A549 (cell line): ENCODE results near the gene EIF4B. TPM values are rescaled to one million over a fixed set of nuclear protein-coding genes. Genes with fewer than 3 reads are reported as not detected.
"Not testable (repeated sequence)": the region's sequence is repeated elsewhere in the genome, so short reads cannot be mapped to it uniquely, and the experiment has no call there.

Experiments used
- ATAC-seq, 2 experiments: fragments of 200-7000 bp in 1 of 2; fragments of >200 bp in 1 of 2; cut with Nextera tagmentation in 1 of 2; cut with Tn5 transposase in 1 of 2; 3 replicates each; pipeline versions ENCODE4 v1.8.0 to v1.9.1; 2018 to 2020; ENCODE audit warnings: mild to moderate bottlenecking in 1 of 2, moderate library complexity in 1 of 2
- CTCF ChIA-PET: fragments of 300-600 bp; sonication (Branson Sonifier 250); formaldehyde crosslinking; extraction: SDS; loops from one replicate; lab custom pipeline; 2021; ENCODE audit warnings: antibody characterized with exemption, inconsistent platforms; lab: Yijun Ruan, JAX
- POLR2A ChIA-PET: fragments of 350-600 bp; formaldehyde crosslinking; extraction: SDS; loops from one replicate; lab custom pipeline; 2021; ENCODE audit warnings: antibody characterized with exemption, inconsistent platforms; lab: Yijun Ruan, JAX
- DNase-seq, 2 experiments: peaks; one replicate each; pipeline versions ENCODE4 v3.0.0 to v3.0.0-alpha.2; 2011 to 2016; ENCODE audit warnings: low read depth in 1 of 2, low spot score in 1 of 2
- FAIRE-seq: peaks from 2 replicates; lab custom pipeline; 2011; peaks lifted over from hg19 to GRCh38; lab: Jason Lieb, UNC
- H3K27ac ChIP-seq, 2 experiments: fragments of >200 bp; sonication (Bioruptor Twin); formaldehyde crosslinking; 3 replicates each; pipeline ENCODE4 v1.5.1; 2016 to 2017
- H3K4me1 ChIP-seq: fragments of >200 bp; sonication (Bioruptor Twin); formaldehyde crosslinking; 3 replicates; pipeline ENCODE4 v1.6.1; 2016
- H3K4me2 ChIP-seq: fragments of >200 bp; sonication (Bioruptor Twin); formaldehyde crosslinking; 3 replicates; pipeline ENCODE4 v1.6.1; 2016
- H3K4me3 ChIP-seq: fragments of >200 bp; sonication (Bioruptor Twin); formaldehyde crosslinking; 3 replicates; pipeline ENCODE4 v1.5.1; 2016
- H3K9me3 ChIP-seq: fragments of >200 bp; sonication (Bioruptor Twin); formaldehyde crosslinking; 3 replicates; pipeline ENCODE4 v1.6.1; 2016
- ATOH8 ChIP-seq: fragments of 250-450 bp; sonication (Bioruptor Pico); IDR thresholded peaks from 2 replicates; pipeline ENCODE4 v1.5.0; 2020; ENCODE audit warnings: low read depth, mild to moderate bottlenecking, moderate library complexity
- BCL3 ChIP-seq: fragments of >200 bp; sonication (Bioruptor Twin); formaldehyde crosslinking; IDR thresholded peaks from 3 replicates; pipeline ENCODE4 v1.6.1; 2016
- BHLHE40 ChIP-seq: IDR thresholded peaks from 2 replicates; pipeline ENCODE4 v1.6.1; 2012; ENCODE audit warnings: low read depth, low read length, inconsistent platforms
- CEBPB ChIP-seq, 2 experiments: fragments of >200 bp in 1 of 2; sonication (Bioruptor Twin) in 1 of 2; formaldehyde crosslinking in 1 of 2; IDR thresholded peaks; 2 replicates each; pipeline ENCODE4 v1.6.1; 2012 to 2016
- CHD2 ChIP-seq: fragments of 150-350 bp; IDR thresholded peaks from 2 replicates; pipeline ENCODE4 v1.6.1; 2014; ENCODE audit warnings: low read length; ENCODE audit not compliant: partially characterized antibody
- CHD4 ChIP-seq: fragments of 200-600 bp; sonication (generic); IDR thresholded peaks from 2 replicates; pipeline ENCODE4 v1.6.1; 2016; ENCODE audit warnings: antibody characterized with exemption, mild to moderate bottlenecking, borderline replicate concordance
- ESRRA ChIP-seq: fragments of 150-350 bp; IDR thresholded peaks from 2 replicates; pipeline ENCODE4 v1.6.1; 2014; ENCODE audit warnings: mild to moderate bottlenecking, low read length, borderline replicate concordance
- FOSB ChIP-seq: fragments of 250-450 bp; sonication (Bioruptor Pico); IDR thresholded peaks from 2 replicates; pipeline ENCODE4 v1.5.0; 2020; ENCODE audit warnings: mild to moderate bottlenecking, moderate library complexity
- FOSL2 ChIP-seq, 2 experiments: fragments of 450-650 bp in 1 of 2; fragments of >200 bp in 1 of 2; sonication (Bioruptor Twin) in 1 of 2; formaldehyde crosslinking; IDR thresholded peaks; 2 replicates each; pipeline versions ENCODE4 v1.5.0 to v1.6.1; 2016 to 2020; ENCODE audit warnings: mild to moderate bottlenecking in 1 of 2, moderate library complexity in 1 of 2
- FOXS1 ChIP-seq: fragments of 250-450 bp; sonication (Bioruptor Pico); IDR thresholded peaks from 2 replicates; pipeline ENCODE4 v1.5.0; 2020; ENCODE audit warnings: mild to moderate bottlenecking, moderate library complexity
- HMGXB4 ChIP-seq: fragments of 250-450 bp; sonication (Bioruptor Pico); IDR thresholded peaks from 2 replicates; pipeline ENCODE4 v1.5.0; 2021; ENCODE audit warnings: mild to moderate bottlenecking, moderate library complexity, borderline replicate concordance
- HOXB13 ChIP-seq: fragments of 250-450 bp; sonication (Bioruptor Pico); IDR thresholded peaks from 2 replicates; pipeline ENCODE4 v1.5.0; 2020; ENCODE audit warnings: low read depth, mild to moderate bottlenecking, moderate library complexity
- MAFK ChIP-seq: fragments of 450-650 bp; IDR thresholded peaks from 2 replicates; pipeline ENCODE4 v1.6.1; 2014; ENCODE audit not compliant: partially characterized antibody
- MAX ChIP-seq: IDR thresholded peaks from 2 replicates; pipeline ENCODE4 v1.6.1; 2012
- MAZ ChIP-seq: fragments of 150-350 bp; IDR thresholded peaks from 2 replicates; pipeline ENCODE4 v1.6.1; 2014; ENCODE audit warnings: antibody characterized with exemption, low read depth, low read length, borderline replicate concordance
- MYC ChIP-seq: IDR thresholded peaks from 2 replicates; pipeline ENCODE4 v1.6.1; 2012; ENCODE audit warnings: mild to moderate bottlenecking, inconsistent platforms, low read length, improper control_type of control experiment, borderline replicate concordance
- NFE2L2 ChIP-seq: fragments of 150-350 bp; conservative IDR thresholded peaks from 2 replicates; pipeline ENCODE4 v1.6.1; 2014; ENCODE audit warnings: low read length
- NPAS2 ChIP-seq: fragments of 250-450 bp; sonication (Bioruptor Pico); IDR thresholded peaks from 2 replicates; pipeline ENCODE4 v1.8.0; 2022; ENCODE audit warnings: mild to moderate bottlenecking, moderate library complexity, borderline replicate concordance
- NR3C1 ChIP-seq: fragments of >200 bp; sonication (Bioruptor Twin); formaldehyde crosslinking; IDR thresholded peaks from 3 replicates; pipeline ENCODE4 v1.6.1; 2017
- PHF8 ChIP-seq: fragments of 200-600 bp; sonication (generic); IDR thresholded peaks from 2 replicates; pipeline ENCODE4 v1.6.1; 2016; ENCODE audit warnings: low read depth, mild to moderate bottlenecking, antibody characterized with exemption, moderate library complexity, borderline replicate concordance
- POLR2AphosphoS2 ChIP-seq: conservative IDR thresholded peaks from 2 replicates; pipeline ENCODE4 v1.6.1; 2012; ENCODE audit warnings: low read length, improper control_type of control experiment, inconsistent platforms
- RAD21 ChIP-seq, 2 experiments: fragments of >200 bp in 1 of 2; sonication (Bioruptor Twin) in 1 of 2; formaldehyde crosslinking in 1 of 2; IDR thresholded peaks in 1 of 2; conservative IDR thresholded peaks in 1 of 2; 2 replicates in 1 of 2; 3 replicates in 1 of 2; pipeline ENCODE4 v1.6.1; 2012 to 2018; ENCODE audit warnings: inconsistent platforms in 1 of 2
- REST ChIP-seq: fragments of 200-600 bp; sonication (generic); IDR thresholded peaks from 2 replicates; pipeline ENCODE4 v1.6.1; 2016; ENCODE audit warnings: antibody characterized with exemption, mild to moderate bottlenecking, moderate library complexity
- RFX5 ChIP-seq: fragments of 450-650 bp; IDR thresholded peaks from 2 replicates; pipeline ENCODE4 v1.7.1; 2014; ENCODE audit warnings: antibody characterized with exemption, mild to moderate bottlenecking, moderate library complexity
- TP53 ChIP-seq: fragments of 250-450 bp; sonication (Bioruptor Pico); IDR thresholded peaks from 2 replicates; pipeline ENCODE4 v1.5.0; 2021; ENCODE audit warnings: mild to moderate bottlenecking, moderate library complexity
- ZNF302 ChIP-seq: fragments of 250-450 bp; sonication (Bioruptor Pico); IDR thresholded peaks from 2 replicates; pipeline ENCODE4 v1.9.0; 2021; ENCODE audit warnings: inconsistent platforms, mild to moderate bottlenecking, moderate library complexity
- WGBS: methylation state at CpG from one replicate; pipeline ENCODE4 v1.1.6; 2017; ENCODE audit errors: missing lambda C conversion rate; 5-methylcytosine and 5-hydroxymethylcytosine counted together
- polyA plus RNA-seq, 4 experiments: library from polyadenylated mRNA; depleted of rRNA in 3 of 4; stranded (reverse); fragments of >200 nt; fragmentation: RNase III in 1 of 4; extraction: RNeasy Plus Mini Kit Qiagen cat#74134 plus additional on column Dnase treatment in 1 of 4; gene quantifications; 2 replicates in 3 of 4; 3 replicates in 1 of 4; pipeline ENCODE4 v1.2.3, GENCODE V29; 2011 to 2017

EIF4B gene
- polyA plus RNA-seq, 2 of the 4 experiments (the other 2 are of a cell fraction): 377 to 650 TPM

GRCh38 chr12:52992240-52992639 lies 14.0 kb upstream of the EIF4B start:
- POLR2A ChIA-PET: interaction anchor here (1.4 to 4.7 kb wide), 2 partner anchors 14 to 87 kb away, joined by 6 to 44 read pairs; partner anchors contain the start of genes EIF4B and KRT8
- Histone ChIP-seq H3K4me1 (peaks cover 50% of the 10 kb centered on the region), H3K4me2 (peak overlapping the region; percentile 61; the same call in 2 of the 3 replicates), H3K27ac (peak overlapping the region; percentile 89 to 93)
- FAIRE-seq, DNase-seq, H3K4me3 ChIP-seq, ATAC-seq, H3K9me3 ChIP-seq: not testable (repeated sequence)
- CTCF ChIA-PET: interaction anchor here (0.7 to 44.4 kb wide), 9 partner anchors 11 to 849 kb away, joined by 3 to 1736 read pairs (median 5); partner anchors contain the start of gene KRT8
- peak; percentile 48 for TF ChIP-seq MAFK
- 90% methylated on average over 5 of the region's 5 CpGs for WGBS

- ATAC-seq: peak; percentile 94 to 98
- peak; percentile 86 to 92 for DNase-seq
- no peak overlapping the region for H3K4me3 ChIP-seq
- peak; percentile 82 for FAIRE-seq
- ChIA-PET POLR2A (interaction anchor here (1.4 to 4.7 kb wide), 2 partner anchors 13 to 88 kb away, joined by 6 to 44 read pairs; partner anchors contain the start of genes EIF4B and KRT8), CTCF (interaction anchor here (0.8 to 44.4 kb wide), 11 partner anchors 12 to 967 kb away, joined by 3 to 1736 read pairs (median 4); partner anchors contain the start of genes EIF4B and KRT8)
- no peaks in the 10 kb centered on the region for H3K9me3 ChIP-seq
- peak overlapping the region; percentile 89 to 93 for H3K27ac ChIP-seq
- 6% methylated on average over 7 of the region's 7 CpGs for WGBS
- H3K4me1 ChIP-seq: peaks cover 50% of the 10 kb centered on the region
- peak overlapping the region; percentile 61 for H3K4me2 ChIP-seq
- peak; percentile 95 for TF ChIP-seq ZNF302
- peak; percentile 88; the same call in 1 of the 2 replicates for TF ChIP-seq ATOH8 (CRISPR knock-in tag)
- TF ChIP-seq FOSL2 (IDR thresholded peaks at IDR 0.05): 0 out of 2 replicates have a peak, but pooled peaks have one; percentile 51
- TF ChIP-seq FOSL2 (CRISPR knock-in tag; IDR thresholded peaks at IDR 0.05): peak; percentile 85
- TF ChIP-seq HOXB13 (CRISPR knock-in tag): peak; percentile 80
- TF ChIP-seq MAZ: no peak
- TF ChIP-seq HMGXB4: no peak
- peak; percentile 92 for TF ChIP-seq MAX
- TF ChIP-seq ESRRA: no peak
- 0 out of 2 replicates have a peak, but pooled peaks have one; percentile 36 for TF ChIP-seq FOXS1
- TF ChIP-seq BCL3: no peak
- no peak for TF ChIP-seq CEBPB (IDR thresholded peaks at IDR 0.05)
- no peak for TF ChIP-seq CHD2
- no peak for TF ChIP-seq PHF8
- no peak for TF ChIP-seq RFX5
- no peak for TF ChIP-seq RAD21 (conservative IDR thresholded peaks at IDR 0.05 in 1 of 2, IDR thresholded peaks at IDR 0.05 in 1 of 2)
- TF ChIP-seq NFE2L2: peak; percentile 78
- no peak for TF ChIP-seq POLR2AphosphoS2
- TF ChIP-seq TP53 (CRISPR knock-in tag): no peak
- peak; percentile 44; the same call in 1 of the 2 replicates for TF ChIP-seq NPAS2 (CRISPR knock-in tag)
- no peak for TF ChIP-seq NR3C1
- TF ChIP-seq BHLHE40: no peak
- 0 out of 2 replicates have a peak, but pooled peaks have one; percentile 19 for TF ChIP-seq FOSB
- peak; percentile 87 for TF ChIP-seq MYC
- no peak for TF ChIP-seq CHD4
- TF ChIP-seq REST: no peak
Observed at GRCh38 chr12:52992699-52993557, 13.3 kb upstream of the EIF4B start.
